H9 (cell line): ENCODE results near the gene NUP85. TPM values are rescaled to one million over a fixed set of nuclear protein-coding genes. Genes with fewer than 3 reads are reported as not detected.

Experiments used
- DNase-seq: peaks from one replicate; pipeline ENCODE4 v3.0.0-alpha.2; 2017
- H2AFZ ChIP-seq: one replicate; pipeline ENCODE4 v1.6.1; 2013; ENCODE audit warnings: mild to moderate bottlenecking, low read length, control low read depth, moderate library complexity
- H2AK5ac ChIP-seq: 2 replicates; pipeline ENCODE4 v1.6.1; 2013; ENCODE audit warnings: low read length, control low read depth, mixed read lengths; ENCODE audit not compliant: insufficient read length
- H2BK120ac ChIP-seq: one replicate; pipeline ENCODE4 v1.6.1; 2013; ENCODE audit warnings: low read depth, mild to moderate bottlenecking, low read length, control low read depth, inconsistent platforms; ENCODE audit not compliant: poor library complexity, severe bottlenecking
- H2BK12ac ChIP-seq: 2 replicates; pipeline ENCODE4 v1.6.1; 2013; ENCODE audit warnings: low read length, control low read depth, mixed read lengths, low read depth; ENCODE audit not compliant: insufficient read length
- H2BK15ac ChIP-seq: 2 replicates; pipeline ENCODE4 v1.6.1; 2013; ENCODE audit warnings: low read depth, low read length, control low read depth
- H2BK20ac ChIP-seq: one replicate; pipeline ENCODE4 v1.6.1; 2013; ENCODE audit warnings: low read depth, mild to moderate bottlenecking, low read length, control low read depth, inconsistent platforms; ENCODE audit not compliant: poor library complexity, severe bottlenecking
- H2BK5ac ChIP-seq: 2 replicates; pipeline ENCODE4 v1.6.1; 2013; ENCODE audit warnings: low read length, control low read depth, mixed read lengths; ENCODE audit not compliant: insufficient read length
- H3K14ac ChIP-seq: 2 replicates; pipeline ENCODE4 v1.6.1; 2013; ENCODE audit warnings: low read length, control low read depth; ENCODE audit not compliant: insufficient read depth
- H3K18ac ChIP-seq: 2 replicates; pipeline ENCODE4 v1.6.1; 2013; ENCODE audit warnings: low read depth, mild to moderate bottlenecking, mixed read lengths, low read length, control low read depth; ENCODE audit not compliant: insufficient read length
- H3K23ac ChIP-seq: 2 replicates; pipeline ENCODE4 v1.6.1; 2013; ENCODE audit warnings: low read length, control low read depth, mixed read lengths, low read depth; ENCODE audit not compliant: insufficient read length
- H3K23me2 ChIP-seq: 2 replicates; pipeline ENCODE4 v1.6.1; 2013; ENCODE audit warnings: low read depth, mild to moderate bottlenecking, mixed read lengths, low read length, control low read depth; ENCODE audit not compliant: insufficient read length, poor library complexity, severe bottlenecking
- H3K27ac ChIP-seq: 2 replicates; pipeline ENCODE4 v1.5.1; 2013; ENCODE audit warnings: low read length, control low read depth, mixed read lengths, low read depth; ENCODE audit not compliant: insufficient read length
- H3K27me3 ChIP-seq: 2 replicates; pipeline ENCODE4 v1.6.1; 2013; ENCODE audit warnings: low read length, control low read depth, inconsistent platforms; ENCODE audit not compliant: insufficient read depth
- H3K4ac ChIP-seq: 2 replicates; pipeline ENCODE4 v1.6.1; 2013; ENCODE audit warnings: low read depth, mild to moderate bottlenecking, control low read depth, inconsistent platforms, low read length, moderate library complexity
- H3K4me1 ChIP-seq: 2 replicates; pipeline ENCODE4 v1.6.1; 2013; ENCODE audit warnings: low read length, control low read depth, inconsistent platforms; ENCODE audit not compliant: insufficient read depth
- H3K4me2 ChIP-seq: 2 replicates; pipeline ENCODE4 v1.6.1; 2013; ENCODE audit warnings: low read length, control low read depth, mixed read lengths; ENCODE audit not compliant: insufficient read length, insufficient read depth
- H3K56ac ChIP-seq: 2 replicates; pipeline ENCODE4 v1.6.1; 2013; ENCODE audit warnings: low read depth, mild to moderate bottlenecking, mixed read lengths, low read length, control low read depth; ENCODE audit not compliant: insufficient read length
- H3K79me1 ChIP-seq: 2 replicates; pipeline ENCODE4 v1.6.1; 2013; ENCODE audit warnings: low read depth, mild to moderate bottlenecking, moderate library complexity, low read length, control low read depth, inconsistent platforms; ENCODE audit not compliant: insufficient read depth, poor library complexity, severe bottlenecking
- H3K79me2 ChIP-seq: 2 replicates; pipeline ENCODE4 v1.6.1; 2013; ENCODE audit warnings: low read length, control low read depth, inconsistent platforms; ENCODE audit not compliant: insufficient read depth
- H3K9ac ChIP-seq: 2 replicates; pipeline ENCODE4 v1.6.1; 2013; ENCODE audit warnings: low read length, control low read depth, mixed read lengths; ENCODE audit not compliant: insufficient read length; ENCODE audit errors: extremely low read depth
- H3K9me3 ChIP-seq: one replicate; pipeline ENCODE4 v1.6.1; 2013; ENCODE audit warnings: low read depth, low read length, inconsistent platforms; ENCODE audit not compliant: control insufficient read depth
- H3T11ph ChIP-seq: one replicate; pipeline ENCODE4 v1.6.1; 2013; ENCODE audit warnings: mild to moderate bottlenecking, low read length, control low read depth, inconsistent platforms
- H4K20me1 ChIP-seq: one replicate; pipeline ENCODE4 v1.6.1; 2013; ENCODE audit not compliant: control insufficient read depth, insufficient read length, insufficient read depth
- H4K5ac ChIP-seq: 2 replicates; pipeline ENCODE4 v1.6.1; 2013; ENCODE audit warnings: low read depth, mild to moderate bottlenecking, mixed read lengths, low read length, control low read depth; ENCODE audit not compliant: insufficient read length
- H4K8ac ChIP-seq: replicated peaks from 2 replicates; pipeline ENCODE4 v1.6.1; 2013; ENCODE audit warnings: low read length, control low read depth, mixed read lengths, low read depth; ENCODE audit not compliant: insufficient read length
- H4K91ac ChIP-seq: 2 replicates; pipeline ENCODE4 v1.6.1; 2013; ENCODE audit warnings: low read depth, mild to moderate bottlenecking, moderate library complexity, mixed read lengths, low read length, control low read depth; ENCODE audit not compliant: insufficient read length
- H3K27ac Mint-ChIP-seq, 3 experiments: 2 replicates in 2 of 3; 3 replicates in 1 of 3; pipeline ENCODE4 v1.8.0; 2020 to 2021; ENCODE audit warnings: mixed read lengths in 3 of 3, mild to moderate bottlenecking in 1 of 3, moderate library complexity in 1 of 3
- H3K27me3 Mint-ChIP-seq: 2 replicates; pipeline ENCODE4 v1.8.0; 2021; ENCODE audit warnings: low read depth, mild to moderate bottlenecking, moderate library complexity, mixed read lengths
- H3K36me3 Mint-ChIP-seq, 3 experiments: 2 replicates in 2 of 3; 3 replicates in 1 of 3; pipeline ENCODE4 v1.8.0; 2020 to 2021; ENCODE audit warnings: low read depth in 3 of 3, mixed read lengths in 3 of 3; ENCODE audit not compliant: insufficient read depth in 1 of 3
- H3K4me1 Mint-ChIP-seq, 2 experiments: 2 replicates each; pipeline ENCODE4 v1.8.0; 2020; ENCODE audit warnings: mixed read lengths in 2 of 2
- H3K4me3 Mint-ChIP-seq, 2 experiments: 2 replicates in 1 of 2; 3 replicates in 1 of 2; pipeline ENCODE4 v1.8.0; 2020 to 2021; ENCODE audit warnings: mild to moderate bottlenecking in 2 of 2, mixed read lengths in 2 of 2, moderate library complexity in 1 of 2
- H3K9me3 Mint-ChIP-seq, 2 experiments: 2 replicates in 1 of 2; 3 replicates in 1 of 2; pipeline ENCODE4 v1.8.0; 2020; ENCODE audit warnings: mild to moderate bottlenecking in 2 of 2, mixed read lengths in 2 of 2, moderate library complexity in 1 of 2
- WGBS: extraction: QIAGEN DNeasy Blood & Tissue Kit; methylation state at CpG from one replicate; pipeline ENCODE4 v1.1.7; 2013; ENCODE audit warnings: missing lambda C conversion rate, low lambda C conversion rate, mixed read lengths; ENCODE audit not compliant: insufficient read length; ENCODE audit errors: extremely low coverage; 5-methylcytosine and 5-hydroxymethylcytosine counted together
- total RNA-seq: library from RNA; stranded (reverse); gene quantifications from 2 replicates; pipeline ENCODE4 v1.2.1, GENCODE V29; 2021
- TF ChIP-seq, protein P1 (sequence below): fragments of 200-600 bp; sonication (generic); conservative IDR thresholded peaks from 3 replicates; pipeline ENCODE4 v1.8.0; 2021; ENCODE audit warnings: antibody characterized with exemption, mild to moderate bottlenecking

Gene NUP85
- total RNA-seq, 1 experiment from 2014 or later, result 145 TPM

DNA sequence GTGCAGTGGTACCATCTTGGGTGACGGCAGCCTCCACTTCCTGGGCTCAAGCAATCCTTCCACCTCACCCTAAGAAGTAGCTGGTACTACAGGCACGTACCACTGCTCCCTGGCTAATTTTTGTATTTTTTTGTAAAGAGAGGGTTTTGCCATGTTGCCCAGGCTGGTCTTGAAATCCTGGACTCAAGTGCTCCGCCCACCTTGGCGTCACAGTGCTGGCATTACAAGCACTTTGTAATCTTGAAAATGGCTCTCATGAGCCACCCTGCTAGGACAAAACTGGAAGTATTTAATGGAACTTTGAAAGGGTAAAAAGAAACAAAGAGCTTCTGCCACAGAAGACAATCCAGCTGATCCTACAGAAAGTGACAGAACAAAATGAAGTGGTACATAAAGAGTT is 32.0 kb upstream of the NUP85 start:
- peaks cover 44 to 76% (median 63%) of the 10 kb centered on the region in 3 experiments for H3K36me3 Mint-ChIP-seq
- Histone ChIP-seq H4K8ac (no peak overlapping the region), H2BK20ac (no peak overlapping the region), H3K9ac (no peak overlapping the region), H3K56ac (no peak overlapping the region), H3K9me3 (no peaks in the 10 kb centered on the region), H2BK15ac (no peak overlapping the region), H3K4ac (no peak overlapping the region), H2BK120ac (no peak overlapping the region), H3K4me2 (no peak overlapping the region), H3K79me1 (peaks cover 18% of the 10 kb centered on the region), H4K5ac (no peak overlapping the region), H2AK5ac (no peak overlapping the region), H3K23me2 (no peaks in the 10 kb centered on the region), H3K27me3 (no peaks in the 10 kb centered on the region), H3K79me2 (peaks cover 9% of the 10 kb centered on the region; the same call in 1 of the 2 replicates), H4K20me1 (no peaks in the 10 kb centered on the region), H3K4me1 (no peaks in the 10 kb centered on the region), H3K27ac (no peak overlapping the region), H3K18ac (no peak overlapping the region), H2AFZ (no peak overlapping the region), H4K91ac (no peak overlapping the region), H3K23ac (no peak overlapping the region), H2BK12ac (no peak overlapping the region), H2BK5ac (no peak overlapping the region), H3K14ac (no peak overlapping the region), H3T11ph (no peak overlapping the region)
- no peak overlapping the region for H3K4me3 Mint-ChIP-seq
- TF ChIP-seq, protein P1, sequence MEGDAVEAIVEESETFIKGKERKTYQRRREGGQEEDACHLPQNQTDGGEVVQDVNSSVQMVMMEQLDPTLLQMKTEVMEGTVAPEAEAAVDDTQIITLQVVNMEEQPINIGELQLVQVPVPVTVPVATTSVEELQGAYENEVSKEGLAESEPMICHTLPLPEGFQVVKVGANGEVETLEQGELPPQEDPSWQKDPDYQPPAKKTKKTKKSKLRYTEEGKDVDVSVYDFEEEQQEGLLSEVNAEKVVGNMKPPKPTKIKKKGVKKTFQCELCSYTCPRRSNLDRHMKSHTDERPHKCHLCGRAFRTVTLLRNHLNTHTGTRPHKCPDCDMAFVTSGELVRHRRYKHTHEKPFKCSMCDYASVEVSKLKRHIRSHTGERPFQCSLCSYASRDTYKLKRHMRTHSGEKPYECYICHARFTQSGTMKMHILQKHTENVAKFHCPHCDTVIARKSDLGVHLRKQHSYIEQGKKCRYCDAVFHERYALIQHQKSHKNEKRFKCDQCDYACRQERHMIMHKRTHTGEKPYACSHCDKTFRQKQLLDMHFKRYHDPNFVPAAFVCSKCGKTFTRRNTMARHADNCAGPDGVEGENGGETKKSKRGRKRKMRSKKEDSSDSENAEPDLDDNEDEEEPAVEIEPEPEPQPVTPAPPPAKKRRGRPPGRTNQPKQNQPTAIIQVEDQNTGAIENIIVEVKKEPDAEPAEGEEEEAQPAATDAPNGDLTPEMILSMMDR, result no peak
- peaks cover 0 to 3% of the 10 kb centered on the region in 2 experiments; a peak in 2 of 4 replicates for H3K4me1 Mint-ChIP-seq
- no CpG with 5 or more reads among the region's 4 CpGs for WGBS
- DNase-seq, result no peak
- H3K27ac Mint-ChIP-seq, result peak overlapping the region in 1 of 3 experiments; percentile 61; a peak in 3 of 7 replicates
- H3K27me3 Mint-ChIP-seq, result no peaks in the 10 kb centered on the region
- no peaks in the 10 kb centered on the region for H3K9me3 Mint-ChIP-seq
